Measurements from ENCODE around the gene LDHD.
A peak's percentile ranks its signal among the peaks of the same experiment; 100 is the strongest.

The LDHD gene

DNA sequence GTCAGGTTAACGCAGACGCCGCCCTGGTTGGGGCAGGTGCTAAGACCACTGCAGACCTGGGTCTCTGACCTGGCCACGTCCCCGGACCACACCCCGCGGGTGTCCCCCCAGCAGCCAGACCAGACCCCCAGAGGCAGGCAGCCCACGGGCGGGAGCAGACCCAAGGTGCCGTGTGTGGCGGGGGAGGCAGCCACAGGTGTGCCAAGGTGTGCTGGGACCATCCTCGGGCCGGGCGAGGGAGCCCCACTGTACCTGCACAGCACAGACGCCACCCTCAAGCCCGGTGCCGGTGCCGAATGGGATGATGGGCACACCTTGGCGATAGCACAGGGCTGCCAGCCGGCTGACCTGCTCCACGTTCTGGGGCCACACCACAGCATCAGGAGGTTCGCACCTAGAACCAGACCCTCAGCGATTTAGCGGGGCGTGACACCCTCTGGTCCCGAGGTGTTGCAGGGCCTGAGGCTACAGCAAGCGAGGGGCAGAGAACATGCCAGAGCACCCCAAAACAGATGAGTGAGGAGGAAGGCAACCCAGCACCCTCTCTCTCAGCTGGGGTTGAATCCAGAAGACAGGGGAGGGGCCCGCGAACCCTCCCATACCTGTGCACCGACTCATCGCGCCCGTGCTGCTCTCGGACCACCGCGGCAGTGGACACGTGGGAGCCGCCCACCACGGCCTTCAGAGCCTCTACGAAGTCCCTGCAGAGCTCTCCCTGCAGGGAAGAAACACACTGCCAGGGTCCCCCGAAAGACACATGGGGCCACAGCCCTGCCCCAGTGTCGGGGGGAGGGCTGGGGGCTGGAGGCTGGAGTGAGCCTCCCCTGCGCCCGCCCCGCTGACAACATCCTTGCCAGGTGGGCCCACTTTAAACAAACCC lies 1.4 kb downstream of the LDHD start:
- no peak for DNase-seq (ENCODE audit: extremely low spot score, insufficient read length, low read depth)
- no peak for FAIRE-seq

DNA sequence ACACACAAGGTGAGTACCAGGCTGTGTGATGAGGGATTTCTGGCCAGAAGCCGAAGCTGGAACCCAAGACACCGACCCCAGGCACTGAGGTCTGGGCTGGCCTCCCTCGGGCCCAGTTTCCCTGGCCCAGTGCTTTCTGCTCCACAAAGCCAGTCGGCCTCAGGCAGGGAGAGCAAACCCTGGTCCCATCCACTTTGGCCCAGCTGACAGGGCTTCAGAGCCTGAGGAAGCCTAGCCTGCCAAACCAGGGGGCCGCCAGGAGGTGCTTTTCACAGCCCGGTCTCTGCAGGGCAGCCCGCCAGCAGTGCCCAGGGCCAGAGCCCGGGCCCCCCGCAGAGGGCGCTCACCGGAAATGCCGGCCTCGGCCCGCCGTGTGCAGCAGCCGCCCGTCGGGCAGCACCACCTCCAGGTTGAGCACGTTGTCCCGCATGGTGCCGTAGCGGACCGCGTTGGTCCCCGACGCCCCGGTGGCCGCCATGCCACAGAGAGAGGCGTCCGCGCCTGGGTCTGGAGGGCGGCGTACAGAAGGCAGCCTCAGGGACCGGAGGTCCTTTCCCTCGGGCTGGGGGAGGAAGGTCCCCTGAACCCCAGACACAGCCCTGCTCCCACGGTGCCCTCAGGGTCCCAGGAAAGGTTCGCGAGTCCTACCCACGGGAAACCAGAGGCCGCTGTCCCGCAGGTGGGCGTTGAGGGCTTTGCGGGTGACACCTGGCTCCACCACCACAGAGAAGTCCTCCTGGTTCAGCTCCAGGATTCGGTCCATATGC lies 2.2 kb downstream of the LDHD start:
- FAIRE-seq, result no peak

DNA sequence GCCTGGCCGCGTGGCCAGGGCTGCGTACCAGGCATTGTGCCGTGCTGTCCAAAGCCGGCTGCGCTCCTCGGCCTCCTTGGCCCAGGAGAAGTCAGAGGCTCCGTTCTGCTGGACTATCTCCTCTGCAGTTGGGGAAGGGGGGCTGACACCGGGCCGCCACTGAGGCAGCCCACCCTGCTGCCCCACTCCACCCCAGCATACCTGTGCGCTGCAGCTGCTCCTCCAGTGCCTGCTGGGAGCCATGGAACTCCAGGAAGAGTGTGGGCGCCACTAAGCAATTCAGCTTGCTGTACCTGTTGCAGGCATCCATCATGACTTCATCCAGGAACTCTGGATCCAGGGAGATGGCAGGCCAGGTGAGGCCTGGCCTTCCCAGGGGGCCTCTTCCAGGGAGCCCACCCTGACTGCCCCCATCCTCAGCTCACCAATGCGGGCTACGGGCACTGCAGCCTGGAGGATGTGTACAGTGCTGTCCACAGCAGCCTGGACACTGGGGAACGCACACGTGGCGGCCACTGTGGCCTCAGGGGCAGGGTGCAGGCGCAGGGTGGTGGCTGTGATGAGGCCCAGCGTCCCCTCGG lies 2.9 kb downstream of the LDHD start:
- DNase-seq (ENCODE audit: extremely low spot score, insufficient read length, low read depth), result no peak
- FAIRE-seq, result no peak

More for the DNA sequence above, 2.2 kb downstream of the LDHD start:
- no peak for DNase-seq (ENCODE audit: extremely low spot score, insufficient read length, low read depth)

DNA sequence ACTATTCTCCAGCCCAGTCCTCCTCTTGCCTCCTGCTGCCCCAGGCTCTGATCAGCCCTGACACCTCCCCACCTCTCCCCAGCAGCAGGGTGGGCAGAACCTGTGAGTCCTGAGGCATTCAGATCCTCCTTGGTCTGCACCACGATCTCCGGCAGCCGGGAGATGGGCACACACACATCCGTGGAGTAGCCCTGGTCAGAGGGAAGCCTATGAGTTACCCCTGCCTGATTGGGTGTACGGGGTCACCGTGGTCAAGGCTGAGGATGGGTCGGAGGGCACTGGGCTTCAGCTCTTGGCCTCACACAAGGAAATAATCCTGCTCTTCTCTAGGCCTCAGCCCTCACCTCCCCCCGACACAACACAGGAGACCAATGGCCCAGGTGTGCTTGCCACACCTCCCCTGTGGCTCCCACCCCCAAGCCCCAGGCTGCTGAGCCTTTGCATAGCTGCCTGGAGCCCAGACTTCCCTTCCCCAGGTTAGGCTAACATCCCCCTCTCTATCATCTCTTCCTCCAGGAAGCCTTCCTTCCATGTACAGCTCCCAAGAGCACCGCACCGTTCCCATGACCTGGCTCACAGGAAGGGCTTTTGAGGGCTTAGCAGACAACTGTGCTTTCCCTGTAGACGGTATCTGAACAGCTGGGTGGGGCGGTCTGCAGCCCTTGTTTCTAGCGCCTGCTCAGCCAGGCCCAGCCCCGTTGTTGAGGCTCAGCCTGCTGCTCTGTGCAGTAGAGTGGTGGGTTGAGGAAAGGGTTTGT lies 3.7 kb downstream of the LDHD start:
- DNase-seq (ENCODE audit: extremely low spot score, insufficient read length, low read depth) (no peak), FAIRE-seq (no peak)

DNA sequence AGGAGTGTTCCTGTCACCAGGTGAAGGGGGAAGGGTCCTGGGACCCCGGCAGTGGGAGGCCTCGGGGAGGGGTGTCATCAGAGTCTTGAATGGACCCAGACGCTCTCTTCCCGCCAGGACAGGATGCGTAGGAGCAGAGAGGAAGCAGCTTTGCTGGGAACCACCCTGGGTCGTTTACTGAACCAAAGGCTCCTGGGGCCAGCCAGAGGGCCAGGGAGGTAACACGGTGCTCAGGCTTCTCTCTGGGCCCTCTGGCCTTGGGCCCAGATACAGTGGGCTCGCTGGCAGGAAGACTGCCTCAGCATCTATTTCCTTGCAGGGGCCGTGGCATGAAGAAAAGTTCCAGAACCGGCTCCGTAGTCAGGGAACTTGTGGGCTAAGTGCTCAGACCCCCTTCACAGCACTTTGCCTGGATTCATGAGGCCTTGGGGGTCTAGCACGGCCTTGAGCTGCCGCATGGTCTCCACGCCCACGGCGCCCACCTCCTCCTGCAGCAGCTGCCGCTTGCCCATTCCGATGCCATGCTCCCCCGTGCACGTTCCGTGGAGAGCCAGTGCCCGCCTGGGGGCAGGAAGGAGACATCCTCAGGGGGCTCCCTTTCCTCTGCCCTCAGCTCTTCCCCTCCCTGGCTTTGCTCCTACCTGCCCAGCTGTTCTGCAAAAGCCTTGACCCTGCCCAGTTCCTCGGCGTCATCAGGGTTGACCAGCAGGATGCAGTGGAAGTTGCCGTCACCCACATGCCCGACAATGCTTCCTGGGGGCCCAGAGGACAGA lies 4.4 kb downstream of the LDHD start:
- DNase-seq (ENCODE audit: extremely low spot score, insufficient read length, low read depth) (no peak), FAIRE-seq (no peak)

DNA sequence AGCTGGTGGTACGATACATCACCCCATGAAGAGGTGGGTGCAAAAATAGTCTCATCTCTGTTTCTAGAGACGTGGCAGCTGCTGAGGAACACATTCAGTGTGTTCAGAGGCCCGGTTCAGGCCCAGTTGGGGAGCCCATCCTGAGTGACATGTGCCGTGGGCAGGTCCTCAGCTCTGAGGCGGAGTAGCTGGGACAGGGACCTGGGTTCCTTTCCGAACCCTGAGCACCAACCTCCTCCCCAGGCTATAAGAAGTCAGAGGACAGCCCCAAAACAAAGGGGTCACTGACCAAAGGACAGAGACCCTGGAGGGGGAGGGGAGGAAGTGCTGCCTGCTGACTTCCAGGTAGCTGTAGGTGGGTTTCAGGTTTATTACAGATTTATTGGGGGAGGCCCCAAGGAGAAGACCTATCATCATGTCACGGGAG lies 5.1 kb downstream of the LDHD start:
- FAIRE-seq (no peak), DNase-seq (ENCODE audit: extremely low spot score, insufficient read length, low read depth) (no peak)

DNA sequence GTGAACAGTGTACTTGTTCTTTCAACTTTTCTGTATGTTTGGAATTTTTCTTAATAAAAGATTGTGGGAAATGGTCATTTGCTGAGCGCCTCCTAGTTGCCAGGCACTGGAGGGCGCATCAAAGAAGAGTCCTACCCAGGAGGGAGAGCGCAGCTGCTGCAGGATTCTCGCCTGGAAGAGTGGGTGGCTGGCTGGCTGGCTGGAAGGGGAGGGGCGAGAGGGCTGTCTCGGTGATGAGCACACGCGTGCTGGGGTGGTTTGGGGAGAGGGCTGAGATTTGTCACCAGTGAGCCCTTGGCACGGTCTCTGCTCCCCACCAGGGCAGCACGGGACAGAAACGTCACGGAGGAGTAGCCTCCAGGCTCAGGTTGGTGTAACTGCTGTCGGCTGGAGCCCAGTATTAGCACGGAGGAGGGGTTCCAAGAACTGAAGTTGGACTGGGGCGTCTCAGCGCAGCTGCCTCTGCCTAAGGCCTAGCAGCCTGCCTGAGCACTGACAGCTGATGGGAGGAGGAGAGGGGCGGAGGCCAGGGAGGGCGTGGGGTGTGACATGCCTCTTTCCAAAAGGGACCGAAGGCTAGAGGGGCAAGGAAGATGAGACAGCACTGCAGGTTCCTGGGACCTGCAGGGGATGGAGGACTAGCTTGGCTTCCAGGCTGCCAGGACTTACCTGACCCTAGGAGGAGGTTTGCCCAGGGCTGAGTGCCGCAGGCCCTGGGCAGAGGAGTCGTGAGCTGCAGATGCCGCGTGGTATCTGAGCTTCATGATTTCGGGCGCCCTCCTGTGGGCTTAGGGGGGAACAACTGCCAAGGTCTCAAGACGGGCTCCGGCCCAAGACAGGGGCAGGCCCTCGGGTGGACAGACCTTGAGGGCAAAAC lies 5.7 kb downstream of the LDHD start:
- DNase-seq (ENCODE audit: extremely low spot score, insufficient read length, low read depth) (peak; percentile 85), FAIRE-seq (peak; percentile 92)

DNA sequence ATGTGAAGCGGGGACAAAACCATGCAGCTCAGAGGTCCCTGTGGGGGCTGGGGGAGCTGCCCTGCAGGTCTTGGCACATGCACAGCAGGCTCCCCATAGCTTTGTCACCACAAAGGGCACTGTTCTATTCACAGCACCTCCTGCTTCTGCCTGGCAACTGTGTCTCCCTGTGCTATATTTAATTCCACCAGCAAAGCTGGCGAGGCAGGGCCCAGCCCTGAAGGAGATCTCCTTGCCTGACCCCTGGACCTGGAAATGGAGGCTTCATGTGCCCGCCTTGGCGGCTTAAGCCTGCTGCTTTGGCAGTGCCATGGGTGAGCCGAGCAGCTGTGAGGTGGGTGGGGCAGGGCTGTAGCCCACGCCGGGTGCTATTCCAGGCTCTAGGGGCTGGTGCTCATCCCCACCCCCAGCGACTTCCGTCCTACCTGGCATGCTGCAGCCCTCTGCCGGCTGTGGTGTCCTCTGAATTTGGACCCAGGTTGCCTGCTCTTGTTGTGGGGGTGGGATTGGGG lies 6.8 kb downstream of the LDHD start:
- peak; percentile 15 for FAIRE-seq
- DNase-seq (ENCODE audit: extremely low spot score, insufficient read length, low read depth), result no peak

DNA sequence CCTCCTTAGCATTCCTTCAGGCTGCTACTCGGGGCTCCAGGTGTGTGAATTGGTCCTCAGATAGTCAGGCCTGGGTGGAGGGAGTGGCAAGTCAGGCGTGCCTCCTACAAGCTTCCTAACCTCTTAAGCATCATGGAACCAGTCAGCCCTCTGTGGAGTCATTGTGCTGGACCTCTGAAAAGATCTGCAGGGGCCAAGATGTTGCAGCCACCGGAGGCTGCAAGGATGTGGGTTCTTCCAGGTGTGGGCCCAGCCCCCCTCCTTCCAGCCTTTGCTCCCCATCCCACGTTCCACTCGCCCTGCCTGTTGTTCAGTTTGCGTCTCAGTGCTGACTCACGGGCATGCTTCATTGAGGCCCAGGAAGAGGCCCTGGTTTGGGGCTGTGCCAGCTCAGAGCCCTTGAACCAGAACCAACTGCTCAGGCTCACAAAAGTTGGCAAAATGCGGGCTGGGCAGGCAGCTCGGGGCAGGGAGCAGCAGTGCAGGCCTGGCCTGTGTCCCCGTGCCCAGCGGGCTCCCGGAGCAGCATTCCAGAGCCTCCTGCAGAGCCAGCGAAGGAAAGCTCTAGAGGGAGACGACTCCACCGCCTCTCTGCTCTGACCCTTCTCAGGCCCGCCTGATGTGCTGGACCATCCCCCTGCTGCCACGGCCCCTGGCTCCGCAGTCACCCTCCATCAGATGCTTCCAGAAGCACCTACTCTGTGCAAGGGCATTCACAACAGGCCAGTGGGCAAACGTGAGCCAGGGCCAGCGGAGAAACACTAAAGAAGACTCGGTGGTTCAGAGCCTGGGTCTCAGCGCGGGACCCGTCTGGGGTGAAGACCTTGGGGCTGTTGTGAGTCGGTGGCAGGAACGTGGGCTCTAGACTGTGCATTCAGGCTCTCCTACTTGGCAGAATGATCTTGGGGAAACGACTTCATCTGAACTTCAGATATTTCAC lies 7.5 kb downstream of the LDHD start:
- no peak for DNase-seq (ENCODE audit: extremely low spot score, insufficient read length, low read depth)
- peak; percentile 60 for FAIRE-seq

DNA sequence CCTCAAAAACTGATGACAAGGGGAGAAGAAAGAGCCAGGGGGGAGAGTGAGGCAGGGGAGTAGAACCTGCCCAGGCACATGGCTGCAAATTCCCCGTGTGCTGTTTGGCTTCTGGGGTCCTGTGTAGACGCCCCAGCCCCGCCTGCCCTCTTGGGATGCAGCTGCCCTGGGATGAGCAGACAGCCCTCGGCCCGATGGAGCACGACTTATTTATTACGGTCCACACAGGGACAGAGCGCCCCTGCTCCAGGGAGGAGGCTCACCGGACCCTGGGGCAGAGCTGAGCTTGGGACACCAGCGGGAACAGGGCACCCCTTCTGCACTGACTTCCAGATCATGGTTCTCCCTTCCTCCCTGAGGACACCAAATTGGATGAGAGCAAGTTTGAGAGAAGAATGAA lies 9.1 kb downstream of the LDHD start:
- no peak for DNase-seq (ENCODE audit: extremely low spot score, insufficient read length, low read depth)
- FAIRE-seq, result no peak

DNA sequence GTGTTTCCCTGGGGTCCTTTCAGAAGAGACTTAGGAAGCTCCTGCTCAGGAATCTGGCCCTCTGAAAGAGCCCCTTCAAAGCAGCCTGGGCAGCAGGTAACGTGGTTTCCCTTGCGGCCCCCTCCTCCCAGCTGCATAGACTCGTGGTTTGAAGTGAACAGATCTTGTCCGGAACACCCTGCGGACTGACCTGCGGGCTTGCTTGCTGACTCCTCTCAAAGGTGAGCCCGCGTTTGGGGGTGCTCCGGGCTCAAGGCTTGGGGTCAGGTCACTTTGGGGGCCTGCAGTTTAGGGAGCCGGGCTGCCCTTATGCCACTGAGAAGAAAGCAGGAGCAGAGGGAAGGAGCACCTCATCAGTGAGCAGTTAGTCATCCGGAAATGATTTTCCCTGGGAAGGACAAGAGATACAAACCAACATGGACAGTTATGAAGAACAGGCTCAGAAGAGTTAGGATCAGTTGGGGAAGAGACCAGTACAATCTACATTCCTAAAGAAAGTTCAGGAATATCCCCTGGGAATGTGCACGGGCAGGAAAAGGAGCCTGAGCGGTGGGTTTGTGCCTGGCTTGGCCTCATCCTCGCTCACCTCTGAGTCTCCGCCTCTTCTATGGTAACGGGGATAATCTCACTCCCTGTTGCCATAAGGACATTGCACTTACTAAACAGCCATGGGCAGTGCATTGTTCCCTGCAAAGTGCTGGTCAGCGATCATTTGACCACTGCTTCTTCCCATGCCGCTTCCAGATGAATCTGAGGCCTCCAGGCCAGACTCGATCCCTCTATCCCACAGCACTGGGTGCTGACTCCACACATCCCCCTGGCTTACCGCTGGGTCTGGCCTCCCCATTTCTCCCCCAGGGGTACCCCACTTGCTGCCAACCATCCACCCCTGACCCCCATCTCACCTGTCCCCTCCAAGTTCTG lies 10.0 kb downstream of the LDHD start:
- DNase-seq (ENCODE audit: extremely low spot score, insufficient read length, low read depth), result no peak
- FAIRE-seq, result no peak

DNA sequence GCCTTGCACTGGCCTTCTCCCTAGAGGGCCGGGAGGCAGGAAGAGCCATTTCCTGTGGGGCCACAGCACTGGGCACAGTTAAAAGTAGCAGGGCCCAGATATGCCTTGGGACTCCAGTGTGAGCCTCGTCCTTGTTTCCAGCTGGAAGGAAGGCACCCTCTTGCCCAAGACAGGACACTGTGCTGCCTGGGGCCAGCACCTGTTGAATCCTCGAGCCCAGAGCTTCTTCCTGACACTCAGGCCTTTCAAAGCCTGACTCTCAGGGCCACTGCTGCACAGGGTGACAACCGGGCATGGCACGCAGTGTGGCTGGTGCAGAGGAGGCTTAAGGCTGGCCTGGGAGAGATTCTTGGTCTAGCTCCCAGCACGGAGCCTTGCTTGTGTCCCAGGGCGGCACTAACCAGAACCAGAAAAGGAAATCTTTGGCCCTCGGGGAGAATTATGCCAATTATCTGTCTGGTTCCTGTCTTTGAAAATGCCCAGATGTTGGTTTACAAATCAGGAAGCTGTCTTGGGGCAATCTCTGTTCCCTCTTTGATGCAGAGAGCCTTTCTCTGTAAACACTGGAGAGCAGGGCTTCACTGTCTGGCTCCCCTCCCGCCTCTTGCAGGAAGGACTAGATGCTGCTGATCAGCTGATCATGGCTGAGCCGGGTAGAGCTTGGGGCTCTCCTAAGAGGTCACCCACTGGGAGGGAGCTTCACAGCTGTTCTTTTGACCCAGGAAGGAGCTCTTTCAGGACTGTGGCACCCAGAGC lies 11.1 kb downstream of the LDHD start:
- peak; percentile 26 for FAIRE-seq
- no peak for DNase-seq (ENCODE audit: extremely low spot score, insufficient read length, low read depth)

DNA sequence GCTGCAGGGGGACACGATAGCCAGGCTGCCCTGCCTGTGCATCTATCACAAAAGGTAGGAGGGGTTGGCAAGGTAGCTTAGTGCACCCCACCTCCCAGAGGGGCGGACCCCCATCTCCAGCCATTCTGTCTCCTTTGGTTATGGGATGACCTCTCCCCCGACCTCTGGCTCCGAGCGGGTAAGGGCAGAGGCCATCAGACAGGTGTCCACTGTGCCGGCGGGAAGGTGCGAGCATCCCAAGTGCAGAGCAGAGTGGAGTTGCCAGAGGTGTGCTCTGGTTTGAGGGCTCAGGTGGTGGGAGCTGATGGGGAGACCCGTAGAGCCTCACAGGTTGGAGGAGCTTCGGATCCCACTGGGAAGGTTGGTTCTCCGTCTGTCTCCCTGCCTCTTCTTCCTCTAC lies 11.7 kb downstream of the LDHD start:
- DNase-seq (ENCODE audit: extremely low spot score, insufficient read length, low read depth), result no peak

DNA sequence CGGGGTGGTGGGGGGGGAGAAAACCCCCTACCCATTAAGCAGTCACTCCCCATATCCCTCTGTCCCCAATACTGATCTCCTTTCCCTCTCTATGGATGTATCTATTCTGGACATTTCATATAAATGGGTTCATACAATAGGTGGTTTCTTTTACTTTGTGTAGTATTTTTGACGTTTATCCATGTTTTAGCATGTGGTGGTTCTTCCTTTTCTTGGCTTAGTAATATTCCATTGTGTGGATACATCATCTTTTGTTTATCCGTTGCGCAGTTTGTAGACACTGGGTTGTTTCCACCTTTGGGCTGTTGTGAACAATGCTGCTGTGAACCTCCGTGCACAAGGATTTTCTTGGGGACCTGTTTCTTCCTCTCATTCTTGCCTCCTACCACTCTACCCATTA lies 12.6 kb downstream of the LDHD start:
- no peak for FAIRE-seq
- no peak for DNase-seq (ENCODE audit: extremely low spot score, insufficient read length, low read depth)

More for the DNA sequence above, 11.7 kb downstream of the LDHD start:
- no peak for FAIRE-seq

DNA sequence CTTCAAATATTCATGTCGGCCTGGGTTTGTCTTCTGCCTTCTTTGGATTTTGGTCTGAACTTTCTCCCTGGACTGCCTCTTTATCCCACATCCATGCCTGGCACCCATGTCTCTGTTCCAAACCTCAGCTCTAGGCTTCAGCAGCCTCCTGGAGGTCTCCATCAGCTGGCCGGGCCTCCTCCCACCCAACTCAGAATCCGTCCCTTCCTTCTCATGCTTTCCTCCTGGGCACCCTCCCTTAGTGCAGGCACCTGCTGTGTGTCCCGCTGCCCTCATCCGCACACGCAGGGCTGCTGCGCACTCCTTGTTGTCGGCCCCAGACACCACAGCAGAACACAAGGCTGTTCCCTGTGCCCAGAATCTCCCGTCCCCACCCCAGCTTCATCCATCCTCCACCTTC lies 14.0 kb downstream of the LDHD start:
- FAIRE-seq (no peak), DNase-seq (ENCODE audit: extremely low spot score, insufficient read length, low read depth) (no peak)

DNA sequence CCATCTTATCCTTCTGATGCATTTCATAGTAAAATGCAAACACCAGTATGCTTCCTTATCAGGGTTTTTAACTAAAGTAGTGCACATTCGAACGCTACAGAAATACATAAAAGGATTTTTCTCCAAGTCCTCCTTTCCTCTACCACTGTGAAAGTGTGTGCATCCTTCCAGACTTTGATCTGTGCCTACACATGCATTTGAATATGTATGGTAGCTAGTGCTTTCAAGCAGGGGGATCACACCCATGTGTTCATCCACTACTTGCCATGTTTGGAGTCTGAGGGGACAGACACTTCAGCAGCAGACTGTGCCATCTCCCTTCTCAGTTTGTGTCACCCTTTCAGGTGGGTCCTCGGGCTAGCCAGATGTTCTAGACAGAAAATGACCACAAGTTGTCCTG lies 14.9 kb downstream of the LDHD start:
- DNase-seq (ENCODE audit: extremely low spot score, insufficient read length, low read depth) (no peak), FAIRE-seq (no peak)
